Activated naive CD8-positive, alpha-beta T cell treated with anti-CD3 and anti-CD28 coated beads, Interleukin-2, amount 50 U/mL, for 24 hours (primary cell): ENCODE data around the gene FGF12.

Experiments
- ATAC-seq: fragments of 150-1000 bp; cut with Tn5 transposase; one replicate; pipeline ENCODE4 v1.10.0; 2021
- DNase-seq: peaks from one replicate; pipeline ENCODE4 v3.0.0; 2021
- H3K27ac Mint-ChIP-seq: one replicate; pipeline ENCODE4 v1.8.0; 2021; ENCODE audit warnings: mild to moderate bottlenecking, mixed read lengths
- H3K27me3 Mint-ChIP-seq: one replicate; pipeline ENCODE4 v1.8.0; 2021; ENCODE audit warnings: mixed read lengths
- H3K36me3 Mint-ChIP-seq: one replicate; pipeline ENCODE4 v1.8.0; 2021; ENCODE audit warnings: low read depth, mixed read lengths
- H3K4me1 Mint-ChIP-seq: one replicate; pipeline ENCODE4 v1.8.0; 2021; ENCODE audit warnings: mixed read lengths
- H3K4me3 Mint-ChIP-seq: one replicate; pipeline ENCODE4 v1.8.0; 2021; ENCODE audit warnings: mild to moderate bottlenecking, moderate library complexity, mixed read lengths
- H3K9me3 Mint-ChIP-seq: one replicate; pipeline ENCODE4 v1.8.0; 2021; ENCODE audit warnings: mixed read lengths

The FGF12 gene

GRCh38 chr3:192259661-192260060 is 467.7 kb downstream of the FGF12 start:
- no peaks in the 10 kb centered on the region for H3K9me3 Mint-ChIP-seq
- no peak for DNase-seq
- no peak overlapping the region for H3K27ac Mint-ChIP-seq
- no peaks in the 10 kb centered on the region for H3K27me3 Mint-ChIP-seq
- H3K4me3 Mint-ChIP-seq: no peak overlapping the region
- no peak for ATAC-seq
- no peaks in the 10 kb centered on the region for H3K4me1 Mint-ChIP-seq
- H3K36me3 Mint-ChIP-seq: no peaks in the 10 kb centered on the region

GRCh38 chr3:192258721-192259120 is 468.6 kb downstream of the FGF12 start:
- Mint-ChIP-seq H3K27me3 (no peaks in the 10 kb centered on the region), H3K4me3 (no peak overlapping the region), H3K4me1 (no peaks in the 10 kb centered on the region), H3K36me3 (no peaks in the 10 kb centered on the region), H3K27ac (no peak overlapping the region), H3K9me3 (no peaks in the 10 kb centered on the region)
- DNase-seq: no peak
- no peak for ATAC-seq

- no peak overlapping the region for H3K4me3 Mint-ChIP-seq
- ATAC-seq: no peak
- no peaks in the 10 kb centered on the region for H3K27me3 Mint-ChIP-seq
- no peaks in the 10 kb centered on the region for H3K4me1 Mint-ChIP-seq
- no peaks in the 10 kb centered on the region for H3K9me3 Mint-ChIP-seq
- H3K27ac Mint-ChIP-seq: no peak overlapping the region
- no peaks in the 10 kb centered on the region for H3K36me3 Mint-ChIP-seq
- no peak for DNase-seq
Observed at GRCh38 chr3:192255839-192256238, 471.5 kb downstream of the FGF12 start.

GRCh38 chr3:192253138-192253887 is 474.0 kb downstream of the FGF12 start:
- H3K9me3 Mint-ChIP-seq: no peaks in the 10 kb centered on the region
- H3K4me1 Mint-ChIP-seq: no peaks in the 10 kb centered on the region
- no peaks in the 10 kb centered on the region for H3K36me3 Mint-ChIP-seq
- no peak overlapping the region for H3K4me3 Mint-ChIP-seq
- H3K27ac Mint-ChIP-seq: no peak overlapping the region
- H3K27me3 Mint-ChIP-seq: no peaks in the 10 kb centered on the region
- ATAC-seq: no peak
- DNase-seq: no peak

- no peaks in the 10 kb centered on the region for H3K27me3 Mint-ChIP-seq
- no peak for DNase-seq
- no peak overlapping the region for H3K4me3 Mint-ChIP-seq
- H3K9me3 Mint-ChIP-seq: peaks cover 4% of the 10 kb centered on the region
- no peak overlapping the region for H3K27ac Mint-ChIP-seq
- H3K4me1 Mint-ChIP-seq: no peaks in the 10 kb centered on the region
- ATAC-seq: no peak
- no peaks in the 10 kb centered on the region for H3K36me3 Mint-ChIP-seq
Observed at GRCh38 chr3:192249516-192249915, 477.8 kb downstream of the FGF12 start.

GRCh38 chr3:192246847-192247559 is 480.3 kb downstream of the FGF12 start:
- Mint-ChIP-seq H3K9me3 (peaks cover 4% of the 10 kb centered on the region), H3K4me3 (no peak overlapping the region), H3K27ac (no peak overlapping the region), H3K36me3 (no peaks in the 10 kb centered on the region), H3K27me3 (no peaks in the 10 kb centered on the region), H3K4me1 (no peaks in the 10 kb centered on the region)
- DNase-seq: no peak
- ATAC-seq: no peak

GRCh38 chr3:192244591-192244990 is 482.8 kb downstream of the FGF12 start:
- no peak overlapping the region for H3K27ac Mint-ChIP-seq
- H3K9me3 Mint-ChIP-seq: peaks cover 4% of the 10 kb centered on the region
- no peaks in the 10 kb centered on the region for H3K4me1 Mint-ChIP-seq
- ATAC-seq: no peak
- no peak overlapping the region for H3K4me3 Mint-ChIP-seq
- DNase-seq: no peak
- no peaks in the 10 kb centered on the region for H3K36me3 Mint-ChIP-seq
- H3K27me3 Mint-ChIP-seq: no peaks in the 10 kb centered on the region

GRCh38 chr3:192239956-192240355 is 487.4 kb downstream of the FGF12 start:
- Mint-ChIP-seq H3K4me1 (no peaks in the 10 kb centered on the region), H3K4me3 (no peak overlapping the region), H3K9me3 (no peaks in the 10 kb centered on the region), H3K27ac (no peak overlapping the region), H3K27me3 (no peaks in the 10 kb centered on the region), H3K36me3 (no peaks in the 10 kb centered on the region)
- no peak for ATAC-seq
- DNase-seq: no peak

GRCh38 chr3:192237992-192238608 is 489.2 kb downstream of the FGF12 start:
- Mint-ChIP-seq H3K4me3 (no peak overlapping the region), H3K36me3 (no peaks in the 10 kb centered on the region), H3K4me1 (no peaks in the 10 kb centered on the region), H3K9me3 (no peaks in the 10 kb centered on the region), H3K27ac (no peak overlapping the region), H3K27me3 (no peaks in the 10 kb centered on the region)
- ATAC-seq: no peak
- no peak for DNase-seq

- Mint-ChIP-seq H3K27ac (no peak overlapping the region), H3K4me3 (no peak overlapping the region), H3K4me1 (no peaks in the 10 kb centered on the region), H3K36me3 (no peaks in the 10 kb centered on the region), H3K27me3 (no peaks in the 10 kb centered on the region), H3K9me3 (peaks cover 6% of the 10 kb centered on the region)
- ATAC-seq (no peak), DNase-seq (no peak)
Observed at GRCh38 chr3:192229866-192230265, 497.5 kb downstream of the FGF12 start.

- H3K4me1 Mint-ChIP-seq: no peaks in the 10 kb centered on the region
Observed at GRCh38 chr3:192224634-192225155, 502.6 kb downstream of the FGF12 start.

GRCh38 chr3:192223815-192224214 is 503.5 kb downstream of the FGF12 start:
- Mint-ChIP-seq H3K27ac (no peak overlapping the region), H3K27me3 (no peaks in the 10 kb centered on the region), H3K4me1 (no peaks in the 10 kb centered on the region), H3K36me3 (no peaks in the 10 kb centered on the region), H3K4me3 (no peak overlapping the region), H3K9me3 (peaks cover 7% of the 10 kb centered on the region)
- ATAC-seq (no peak), DNase-seq (no peak)

More at GRCh38 chr3:192224634-192225155, 502.6 kb downstream of the FGF12 start:
- H3K36me3 Mint-ChIP-seq: no peaks in the 10 kb centered on the region
- no peak overlapping the region for H3K27ac Mint-ChIP-seq
- no peak for ATAC-seq
- H3K9me3 Mint-ChIP-seq: peaks cover 7% of the 10 kb centered on the region
- no peaks in the 10 kb centered on the region for H3K27me3 Mint-ChIP-seq
- DNase-seq: no peak
- no peak overlapping the region for H3K4me3 Mint-ChIP-seq

- ATAC-seq: no peak
- Mint-ChIP-seq H3K9me3 (peaks cover 7% of the 10 kb centered on the region), H3K4me3 (no peak overlapping the region), H3K27ac (no peak overlapping the region), H3K36me3 (no peaks in the 10 kb centered on the region), H3K27me3 (no peaks in the 10 kb centered on the region), H3K4me1 (no peaks in the 10 kb centered on the region)
- DNase-seq: no peak
Observed at GRCh38 chr3:192220915-192221314, 506.4 kb downstream of the FGF12 start.

GRCh38 chr3:192219926-192220325 is 507.4 kb downstream of the FGF12 start:
- no peak for DNase-seq
- Mint-ChIP-seq H3K9me3 (peaks cover 7% of the 10 kb centered on the region), H3K4me3 (no peak overlapping the region), H3K27me3 (no peaks in the 10 kb centered on the region), H3K27ac (no peak overlapping the region), H3K4me1 (no peaks in the 10 kb centered on the region), H3K36me3 (no peaks in the 10 kb centered on the region)
- ATAC-seq: no peak

- Mint-ChIP-seq H3K36me3 (no peaks in the 10 kb centered on the region), H3K27me3 (no peaks in the 10 kb centered on the region), H3K4me3 (no peak overlapping the region), H3K4me1 (no peaks in the 10 kb centered on the region), H3K27ac (no peak overlapping the region), H3K9me3 (peaks cover 15% of the 10 kb centered on the region)
- ATAC-seq (no peak), DNase-seq (no peak)
Observed at GRCh38 chr3:192216067-192216466, 511.3 kb downstream of the FGF12 start.
